Endothelial cell (in vitro differentiated cells): ENCODE data around the gene TBC1D19. TPM values are rescaled to one million over a fixed set of nuclear protein-coding genes. Genes with fewer than 3 reads are reported as not detected.

Experiments used
- DNase-seq: peaks from one replicate; pipeline ENCODE4 v3.0.0; 2021; ENCODE audit warnings: low spot score
- H3K27ac Mint-ChIP-seq: one replicate; pipeline ENCODE4 v1.8.0; 2021; ENCODE audit warnings: mixed read lengths, inconsistent platforms; ENCODE audit not compliant: unreplicated experiment
- H3K27me3 Mint-ChIP-seq: one replicate; pipeline ENCODE4 v1.8.0; 2021; ENCODE audit warnings: mild to moderate bottlenecking, moderate library complexity, mixed read lengths, inconsistent platforms; ENCODE audit not compliant: unreplicated experiment
- H3K36me3 Mint-ChIP-seq: one replicate; pipeline ENCODE4 v1.8.0; 2021; ENCODE audit warnings: mild to moderate bottlenecking, low read depth, mixed read lengths, inconsistent platforms; ENCODE audit not compliant: unreplicated experiment
- H3K4me1 Mint-ChIP-seq: one replicate; pipeline ENCODE4 v1.8.0; 2021; ENCODE audit warnings: mild to moderate bottlenecking, mixed read lengths, inconsistent platforms; ENCODE audit not compliant: unreplicated experiment
- H3K4me3 Mint-ChIP-seq: one replicate; pipeline ENCODE4 v1.8.0; 2021; ENCODE audit warnings: mild to moderate bottlenecking, mixed read lengths, inconsistent platforms; ENCODE audit not compliant: unreplicated experiment
- H3K9me3 Mint-ChIP-seq: one replicate; pipeline ENCODE4 v1.8.0; 2021; ENCODE audit warnings: mixed read lengths, inconsistent platforms; ENCODE audit not compliant: unreplicated experiment
- CTCF ChIP-seq: fragments of 200-600 bp; sonication (generic); IDR thresholded peaks from one replicate; pipeline ENCODE4 v1.5.0; 2021; ENCODE audit warnings: antibody characterized with exemption; ENCODE audit not compliant: unreplicated experiment
- total RNA-seq: library from RNA; stranded (reverse); fragmentation: NEBNext Ultra II Directional; extraction: Animal tissue kit (Norgen Biotek cat#: 25700); gene quantifications from one replicate; pipeline ENCODE4 v1.2.1, GENCODE V29; 2021; ENCODE audit not compliant: unreplicated experiment

The TBC1D19 gene
- total RNA-seq, 1 donor from 2014 or later = 5.2 TPM

- Mint-ChIP-seq H3K36me3 (no peaks in the 10 kb centered on the region), H3K4me1 (peaks cover 25% of the 10 kb centered on the region), H3K27ac (no peak overlapping the region), H3K9me3 (no peaks in the 10 kb centered on the region), H3K27me3 (peaks cover 3% of the 10 kb centered on the region), H3K4me3 (no peak overlapping the region)
- TF ChIP-seq CTCF = no peak
- DNase-seq = no peak
Measured at GRCh38 chr4:26804451-26804850, 220.6 kb downstream of the TBC1D19 start.

DNA sequence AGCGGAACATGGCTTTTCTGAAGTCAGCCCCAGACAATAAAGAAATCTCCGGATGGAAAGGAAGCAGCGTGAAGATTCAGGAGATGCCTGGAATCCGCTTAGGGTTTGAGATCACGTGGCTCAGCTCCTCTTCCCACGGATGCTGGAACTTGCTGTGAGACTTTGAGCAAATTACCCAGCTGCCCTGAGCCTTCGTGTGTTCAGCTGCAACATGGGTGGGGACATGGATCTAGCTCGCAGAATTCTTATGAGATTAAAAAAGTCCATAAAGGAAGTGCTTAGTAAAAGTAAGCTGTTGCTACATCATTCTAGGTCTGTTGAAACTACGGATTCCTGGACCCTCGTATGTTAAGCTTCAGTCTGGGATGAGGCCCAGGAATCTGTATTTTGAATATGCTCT is 221.0 kb downstream of the TBC1D19 start:
- H3K4me3 Mint-ChIP-seq = no peak overlapping the region
- no peak for TF ChIP-seq CTCF
- no peak for DNase-seq
- peaks cover 3% of the 10 kb centered on the region for H3K27me3 Mint-ChIP-seq
- peaks cover 25% of the 10 kb centered on the region for H3K4me1 Mint-ChIP-seq
- no peaks in the 10 kb centered on the region for H3K9me3 Mint-ChIP-seq
- no peaks in the 10 kb centered on the region for H3K36me3 Mint-ChIP-seq
- no peak overlapping the region for H3K27ac Mint-ChIP-seq

Other genes with a start within 250 kb of the TBC1D19 start
- not detected for gene CCKAR, start 93.6 kb upstream of the TBC1D19 start, total RNA-seq